Hematopoietic multipotent progenitor cell treated with erythropoietin and hydrocortisone succinate and interleukin-3 and kit ligand, for 8 days (in vitro differentiated cells): ENCODE data around the gene NLRP4.

ENCODE experiments used
- DNase-seq: peaks from one replicate; pipeline ENCODE4 v3.0.0-alpha.2; 2015

Gene NLRP4

GRCh38 chr19:55836340-55836739 lies at the start of gene NLRP4:
Gene NLRP4 (plus strand): TSS chr19:55836540. CDS start chr19:55852081, 15,541 bp downstream.
- DNase-seq, result no peak

GRCh38 chr19:55795021-55795420 lies 41.3 kb upstream of the NLRP4 start:
- DNase-seq, result no peak

GRCh38 chr19:55801416-55801815 lies 34.9 kb upstream of the NLRP4 start:
- no peak for DNase-seq

GRCh38 chr19:55802281-55802680 lies 34.1 kb upstream of the NLRP4 start:
- no peak for DNase-seq

- DNase-seq, result peak; percentile 81
Observed at GRCh38 chr19:55809381-55810058, 26.8 kb upstream of the NLRP4 start.

GRCh38 chr19:55811340-55811739 lies 25.0 kb upstream of the NLRP4 start:
- no peak for DNase-seq

GRCh38 chr19:55812449-55812848 lies 23.9 kb upstream of the NLRP4 start:
- DNase-seq, result no peak

GRCh38 chr19:55813906-55814305 lies 22.4 kb upstream of the NLRP4 start:
- DNase-seq, result no peak

GRCh38 chr19:55820037-55820436 lies 16.3 kb upstream of the NLRP4 start:
- no peak for DNase-seq

GRCh38 chr19:55830656-55831055 lies 5.7 kb upstream of the NLRP4 start:
- no peak for DNase-seq

- no peak for DNase-seq
Observed at GRCh38 chr19:55831846-55832245, 4.5 kb upstream of the NLRP4 start, which contains the start of gene NLRP11. Gene NLRP11 (minus strand): TSS chr19:55831999. CDS start chr19:55818174, 13,825 bp downstream.

- DNase-seq, result no peak
Observed at GRCh38 chr19:55832676-55833075, 3.7 kb upstream of the NLRP4 start.

GRCh38 chr19:55838251-55838650 lies 1.9 kb downstream of the NLRP4 start:
- no peak for DNase-seq

- no peak for DNase-seq
Observed at GRCh38 chr19:55838906-55839305, 2.6 kb downstream of the NLRP4 start.

GRCh38 chr19:55855160-55855559 lies 18.8 kb downstream of the NLRP4 start:
- DNase-seq, result no peak

GRCh38 chr19:55857149-55857548 lies 20.8 kb downstream of the NLRP4 start:
- no peak for DNase-seq

- DNase-seq, result no peak
Observed at GRCh38 chr19:55857974-55858373, 21.6 kb downstream of the NLRP4 start.

- DNase-seq, result no peak
Observed at GRCh38 chr19:55858401-55858800, 22.1 kb downstream of the NLRP4 start.

- DNase-seq, result no peak
Observed at GRCh38 chr19:55858969-55859368, 22.6 kb downstream of the NLRP4 start.

- DNase-seq, result no peak
Observed at GRCh38 chr19:55866521-55866920, 30.2 kb downstream of the NLRP4 start.

- no peak for DNase-seq
Observed at GRCh38 chr19:55867101-55867500, 30.8 kb downstream of the NLRP4 start.

GRCh38 chr19:55870736-55871135 lies 34.4 kb downstream of the NLRP4 start:
- DNase-seq, result no peak

- no peak for DNase-seq
Observed at GRCh38 chr19:55877211-55877610, 40.9 kb downstream of the NLRP4 start.

- no peak for DNase-seq
Observed at GRCh38 chr19:55882626-55883025, 46.3 kb downstream of the NLRP4 start.

GRCh38 chr19:55898911-55899310 lies 62.6 kb downstream of the NLRP4 start:
- no peak for DNase-seq
